A673 (cell line): ENCODE measurements around the gene STPG1. TPM values are rescaled to one million over a fixed set of nuclear protein-coding genes. Genes with fewer than 3 reads are reported as not detected.

Experiments
- BruUV-seq: library from RNA; stranded (reverse); fragments of 400-500 nt; replicated peaks from 2 replicates; lab custom pipeline; 2021; lab: Mats Ljungman, UMichigan
- CTCF ChIA-PET: fragments of 300-600 bp; sonication (Branson Sonifier 250); formaldehyde crosslinking; loops from one replicate; lab custom pipeline; 2022; ENCODE audit warnings: antibody characterized with exemption; lab: Charles Lee
- POLR2A ChIA-PET: fragments of 300-600 bp; sonication (Branson Sonifier 250); formaldehyde crosslinking; loops from one replicate; lab custom pipeline; 2022; ENCODE audit warnings: antibody characterized with exemption; ENCODE audit not compliant: low non-redundant PET; lab: Charles Lee
- DNase-seq: peaks from one replicate; pipeline ENCODE4 v3.0.0-alpha.2; 2015; ENCODE audit warnings: low spot score
- H3K27ac ChIP-seq: fragments of 200-600 bp; sonication (generic); 2 replicates; pipeline ENCODE4 v1.5.1; 2016; ENCODE audit warnings: mixed run types, low read depth, mild to moderate bottlenecking, mixed read lengths, antibody characterized with exemption, low read length; ENCODE audit not compliant: poor library complexity, severe bottlenecking
- H3K27me3 ChIP-seq: fragments of 200-600 bp; sonication (generic); replicated peaks from 2 replicates; pipeline ENCODE4 v1.6.1; 2017; ENCODE audit warnings: mixed run types, low read depth, mild to moderate bottlenecking, mixed read lengths, antibody characterized with exemption, low read length; ENCODE audit not compliant: insufficient read depth, poor library complexity
- H3K36me3 ChIP-seq: fragments of 200-600 bp; sonication (generic); 2 replicates; pipeline ENCODE4 v1.6.1; 2016; ENCODE audit warnings: mixed run types, mild to moderate bottlenecking, mixed read lengths, antibody characterized with exemption, low read length; ENCODE audit not compliant: insufficient read depth, poor library complexity, severe bottlenecking
- H3K4me1 ChIP-seq: fragments of 200-600 bp; sonication (generic); 2 replicates; pipeline ENCODE4 v1.6.1; 2017; ENCODE audit warnings: mixed run types, mild to moderate bottlenecking, mixed read lengths, antibody characterized with exemption, low read length; ENCODE audit not compliant: insufficient read depth, poor library complexity, severe bottlenecking
- H3K4me3 ChIP-seq: fragments of 200-600 bp; sonication (generic); 2 replicates; pipeline ENCODE4 v1.5.1; 2016; ENCODE audit warnings: low read depth, mixed run types, mild to moderate bottlenecking, mixed read lengths, low read length; ENCODE audit not compliant: poor library complexity, severe bottlenecking
- H3K9me3 ChIP-seq: fragments of 200-600 bp; sonication (generic); 2 replicates; pipeline ENCODE4 v1.6.1; 2016; ENCODE audit warnings: mixed run types, low read depth, mild to moderate bottlenecking, mixed read lengths, antibody characterized with exemption, low read length; ENCODE audit not compliant: poor library complexity, severe bottlenecking
- CTCF ChIP-seq: fragments of 300-800, 200-600 bp; sonication (generic); conservative IDR thresholded peaks from 2 replicates; pipeline ENCODE4 v1.5.1; 2017; ENCODE audit warnings: low read depth, mild to moderate bottlenecking, antibody characterized with exemption, low read length, moderate library complexity, mixed read lengths
- EZH2 ChIP-seq: fragments of 200-600 bp; sonication (generic); IDR thresholded peaks from 2 replicates; pipeline ENCODE4 v1.6.1; 2017; ENCODE audit warnings: borderline replicate concordance, low read depth, mild to moderate bottlenecking, mixed read lengths, antibody characterized with exemption, low read length; ENCODE audit not compliant: poor library complexity, severe bottlenecking
- intact Hi-C: fragments of 100-400 bp; cut with micrococcal nuclease; formaldehyde crosslinking; loops from one replicate; pipeline ENCODE4 v1.10.0; 2022; ENCODE audit not compliant: unreplicated experiment
- total RNA-seq: library from RNA; stranded (reverse); gene quantifications from 2 replicates; pipeline ENCODE4 v1.2.3, GENCODE V29; 2021

The STPG1 gene
- total RNA-seq, 1 experiment from 2014 or later, result 7.2 TPM

- no peak for DNase-seq
- intact Hi-C loops, result no loop called here
- H3K27ac ChIP-seq, result no peak overlapping the region
- H3K4me3 ChIP-seq, result no peak overlapping the region
- H3K27me3 ChIP-seq, result no peaks in the 10 kb centered on the region
- ChIA-PET POLR2A (no interaction called here), CTCF (interaction anchor here (1.3 kb wide), 1 partner anchor 10 kb away, joined by 5 read pairs; the partner anchor contains the start of gene NIPAL3)
- no peaks in the 10 kb centered on the region for H3K36me3 ChIP-seq
- H3K9me3 ChIP-seq, result no peaks in the 10 kb centered on the region
- TF ChIP-seq EZH2 (no peak), CTCF (no peak)
- BruUV-seq, result no TSS peak
- H3K4me1 ChIP-seq, result no peaks in the 10 kb centered on the region
These were observed 11.4 kb upstream of the STPG1 start for GRCh38 chr1:24424990-24425389.

GRCh38 chr1:24424207-24424606 lies 10.6 kb upstream of the STPG1 start:
- no TSS peak for BruUV-seq
- Histone ChIP-seq H3K9me3 (no peaks in the 10 kb centered on the region), H3K36me3 (no peaks in the 10 kb centered on the region), H3K4me1 (peaks cover 8% of the 10 kb centered on the region), H3K4me3 (no peak overlapping the region), H3K27ac (no peak overlapping the region), H3K27me3 (no peaks in the 10 kb centered on the region)
- ChIA-PET CTCF (interaction anchor here (1.3 kb wide), 1 partner anchor 9 kb away, joined by 5 read pairs; the partner anchor contains the start of gene NIPAL3), POLR2A (no interaction called here)
- DNase-seq, result no peak
- TF ChIP-seq EZH2, result no peak
- no peak for TF ChIP-seq CTCF
- intact Hi-C loops, result no loop called here

GRCh38 chr1:24421502-24421901 lies 7.9 kb upstream of the STPG1 start:
- no peak overlapping the region for H3K27ac ChIP-seq
- no peak for DNase-seq
- POLR2A ChIA-PET, result interaction anchor here (0.6 kb wide), 1 partner anchor 30 kb away, joined by 3 read pairs; no protein-coding TSS in a partner anchor
- TF ChIP-seq CTCF (0 out of 2 replicates have a peak, but pooled peaks have one; percentile 15), EZH2 (no peak)
- intact Hi-C loops, result no loop called here
- H3K36me3 ChIP-seq, result no peaks in the 10 kb centered on the region
- no peaks in the 10 kb centered on the region for H3K27me3 ChIP-seq
- no peak overlapping the region for H3K4me3 ChIP-seq
- H3K4me1 ChIP-seq, result peaks cover 23% of the 10 kb centered on the region
- H3K9me3 ChIP-seq, result no peaks in the 10 kb centered on the region
- BruUV-seq, result no TSS peak
- CTCF ChIA-PET, result no interaction called here
